Transverse colon (tissue), 3 donors: ENCODE data around the gene SETD3.

Source experiments
- CTCF ChIP-seq, 5 experiments: fragments of 200-600 bp in 3 of 5; fragments of 450-650 bp in 2 of 5; sonication (generic) in 3 of 5; IDR thresholded peaks; 1 replicate in 2 of 5; 2 replicates in 3 of 5; pipeline ENCODE4 v1.5.1; 2016 to 2017; ENCODE audit warnings: antibody characterized with exemption in 5 of 5, inconsistent platforms in 3 of 5, mild to moderate bottlenecking in 2 of 5, moderate library complexity in 1 of 5
- POLR2A ChIP-seq: fragments of 450-650 bp; IDR thresholded peaks from one replicate; pipeline ENCODE4 v1.6.1; 2016; ENCODE audit warnings: antibody characterized with exemption, mild to moderate bottlenecking, moderate library complexity

- TF ChIP-seq CTCF (IDR thresholded peaks at IDR 0.05): no peak
- TF ChIP-seq POLR2A: no peak
Measured at GRCh38 chr14:99401621-99402284, 78.9 kb downstream of the SETD3 start.
